HEK293 (cell line): ENCODE measurements around the gene ERCC1.

Experiments used
- CTCF ChIA-PET: fragments of 350-600 bp; formaldehyde crosslinking; extraction: SDS; loops from one replicate; lab custom pipeline; 2021; ENCODE audit warnings: antibody characterized with exemption; lab: Yijun Ruan, JAX
- POLR2A ChIA-PET: fragments of 300-600 bp; formaldehyde crosslinking; extraction: SDS; loops from one replicate; lab custom pipeline; 2020; ENCODE audit warnings: antibody characterized with exemption, inconsistent platforms; lab: Yijun Ruan, JAX
- H3K27ac ChIP-seq: fragments of 200-500 bp; sonication (Bioruptor generic); 2 replicates; pipeline ENCODE4 v1.5.1; 2014; ENCODE audit warnings: low read depth, low read length, control low read depth, inconsistent platforms; ENCODE audit errors: extremely low read depth
- H3K36me3 ChIP-seq, 2 experiments: fragments of 200-500 bp in 1 of 2; sonication (Bioruptor generic) in 1 of 2; 1 replicate in 1 of 2; 2 replicates in 1 of 2; pipeline ENCODE4 v1.5.1; 2014 to 2017; ENCODE audit warnings: inconsistent platforms in 2 of 2, low read length in 2 of 2; ENCODE audit not compliant: control insufficient read depth in 2 of 2, insufficient read depth in 1 of 2
- H3K4me1 ChIP-seq: fragments of 200-500 bp; sonication (Bioruptor generic); 2 replicates; pipeline ENCODE4 v1.5.1; 2014; ENCODE audit warnings: mild to moderate bottlenecking, low read length, inconsistent platforms; ENCODE audit not compliant: control insufficient read depth, insufficient read depth
- H3K4me3 ChIP-seq: 2 replicates; pipeline ENCODE4 v1.5.1; 2011; ENCODE audit warnings: low read depth, mild to moderate bottlenecking, control low read depth, low read length, moderate library complexity
- H3K9me3 ChIP-seq: fragments of 200-500 bp; sonication (Bioruptor generic); 2 replicates; pipeline ENCODE4 v1.5.1; 2014; ENCODE audit warnings: low read depth, low read length, inconsistent platforms; ENCODE audit not compliant: control insufficient read depth, insufficient read depth
- EGR2 ChIP-seq: fragments of 450-650 bp; formaldehyde crosslinking; IDR thresholded peaks from 2 replicates; pipeline ENCODE4 v1.5.1; 2016; ENCODE audit warnings: low read depth, missing biosample characterization, missing genetic modification characterization
- GLIS1 ChIP-seq: fragments of 450-650 bp; formaldehyde crosslinking; IDR thresholded peaks from 2 replicates; pipeline ENCODE4 v1.5.1; 2016; ENCODE audit warnings: missing biosample characterization, missing genetic modification characterization
- HOXA7 ChIP-seq: sonication (generic); formaldehyde crosslinking; IDR thresholded peaks from 2 replicates; pipeline ENCODE4 v1.8.1; 2022; ENCODE audit warnings: missing genetic modification reagents, borderline replicate concordance
- KLF1 ChIP-seq: fragments of 450-650 bp; formaldehyde crosslinking; IDR thresholded peaks from 2 replicates; pipeline ENCODE4 v1.5.1; 2016; ENCODE audit warnings: missing biosample characterization, missing genetic modification characterization
- PBX3 ChIP-seq: sonication (generic); formaldehyde crosslinking; IDR thresholded peaks from 2 replicates; pipeline ENCODE4 v1.8.1; 2022; ENCODE audit warnings: mild to moderate bottlenecking, moderate library complexity, missing genetic modification reagents
- PRDM1 ChIP-seq: fragments of 450-650 bp; formaldehyde crosslinking; IDR thresholded peaks from 2 replicates; pipeline ENCODE4; 2016; ENCODE audit warnings: missing biosample characterization, missing genetic modification characterization
- PRDM10 ChIP-seq: fragments of 450-650 bp; formaldehyde crosslinking; IDR thresholded peaks from 2 replicates; pipeline ENCODE4 v1.5.1; 2016; ENCODE audit warnings: missing biosample characterization, missing genetic modification characterization
- WT1 ChIP-seq: fragments of 450-650 bp; formaldehyde crosslinking; IDR thresholded peaks from 2 replicates; pipeline ENCODE4 v1.5.1; 2016; ENCODE audit warnings: missing biosample characterization, missing genetic modification characterization
- ZBTB17 ChIP-seq: fragments of 450-650 bp; formaldehyde crosslinking; IDR thresholded peaks from 2 replicates; pipeline ENCODE4 v1.5.1; 2016; ENCODE audit warnings: missing biosample characterization, missing genetic modification characterization
- ZBTB21 ChIP-seq: fragments of 450-650 bp; formaldehyde crosslinking; IDR thresholded peaks from 2 replicates; pipeline ENCODE4 v1.5.1; 2017; ENCODE audit warnings: missing biosample characterization, missing genetic modification characterization
- ZFHX2 ChIP-seq: fragments of 450-650 bp; formaldehyde crosslinking; conservative IDR thresholded peaks from 2 replicates; pipeline ENCODE4 v1.5.1; 2016; ENCODE audit warnings: missing biosample characterization, missing genetic modification characterization
- ZNF292 ChIP-seq: fragments of 450-650 bp; formaldehyde crosslinking; IDR thresholded peaks from 2 replicates; pipeline ENCODE4 v1.5.1; 2016; ENCODE audit warnings: low read depth, missing biosample characterization, missing genetic modification characterization, borderline replicate concordance
- ZNF416 ChIP-seq: fragments of 450-650 bp; formaldehyde crosslinking; IDR thresholded peaks from 2 replicates; pipeline ENCODE4 v1.5.1; 2016; ENCODE audit warnings: missing biosample characterization, missing genetic modification characterization
- ZNF473 ChIP-seq: fragments of 450-650 bp; formaldehyde crosslinking; IDR thresholded peaks from 2 replicates; pipeline ENCODE4 v1.5.1; 2017; ENCODE audit warnings: missing biosample characterization, missing genetic modification characterization
- ZNF623 ChIP-seq: fragments of 450-650 bp; formaldehyde crosslinking; IDR thresholded peaks from 2 replicates; pipeline ENCODE4 v1.5.1; 2016; ENCODE audit warnings: missing biosample characterization, missing genetic modification characterization
- ZNF692 ChIP-seq: fragments of 450-650 bp; formaldehyde crosslinking; IDR thresholded peaks from 2 replicates; pipeline ENCODE4 v1.5.1; 2016; ENCODE audit warnings: missing biosample characterization, missing genetic modification characterization
- ZNF791 ChIP-seq: fragments of 450-650 bp; formaldehyde crosslinking; IDR thresholded peaks from 2 replicates; pipeline ENCODE4 v1.5.1; 2016; ENCODE audit warnings: missing biosample characterization, missing genetic modification characterization
- ZNF843 ChIP-seq: fragments of 450-650 bp; formaldehyde crosslinking; IDR thresholded peaks from 2 replicates; pipeline ENCODE4 v1.5.1; 2016; ENCODE audit warnings: missing biosample characterization, missing genetic modification characterization
- ZSCAN16 ChIP-seq: fragments of 450-650 bp; formaldehyde crosslinking; IDR thresholded peaks from 2 replicates; pipeline ENCODE4 v1.5.1; 2016; ENCODE audit warnings: missing biosample characterization, missing genetic modification characterization

The ERCC1 gene

GRCh38 chr19:45382426-45382825, 41.3 kb downstream of the ERCC1 start:
- no peaks in the 10 kb centered on the region; a peak in 1 of 3 replicates for H3K36me3 ChIP-seq
- no peak overlapping the region for H3K4me3 ChIP-seq
- POLR2A ChIA-PET: no interaction called here
- no peak overlapping the region for H3K27ac ChIP-seq
- H3K4me1 ChIP-seq: no peaks in the 10 kb centered on the region
- TF ChIP-seq ZNF473 (tag by site-specific recombination) (no peak), ZBTB21 (tag by site-specific recombination) (no peak), ZNF843 (tag by site-specific recombination) (no peak), WT1 (no peak)
- TF ChIP-seq, all 188 proteins: peak for 0
- CTCF ChIA-PET: interaction anchor here (0.6 kb wide), 1 partner anchor 22 kb away, joined by 3 read pairs; no protein-coding TSS in a partner anchor
- H3K9me3 ChIP-seq: no peaks in the 10 kb centered on the region

GRCh38 chr19:45380107-45380506, 43.6 kb downstream of the ERCC1 start:
- H3K4me1 ChIP-seq: no peaks in the 10 kb centered on the region
- H3K27ac ChIP-seq: no peak overlapping the region
- no peaks in the 10 kb centered on the region for H3K9me3 ChIP-seq
- CTCF ChIA-PET: interaction anchor here (1.0 to 1.7 kb wide), 2 partner anchors 22 to 24 kb away, joined by 4 read pairs; no protein-coding TSS in a partner anchor
- no peaks in the 10 kb centered on the region; a peak in 1 of 3 replicates for H3K36me3 ChIP-seq
- POLR2A ChIA-PET: interaction anchor here (0.6 kb wide), 1 partner anchor 14 kb away, joined by 4 read pairs; no protein-coding TSS in a partner anchor
- no peak overlapping the region for H3K4me3 ChIP-seq
- TF ChIP-seq ZNF623 (no peak), ZFHX2 (tag by site-specific recombination) (peak; percentile 18; the same call in 1 of the 2 replicates), EGR2 (tag by site-specific recombination) (peak; percentile 50; the same call in 1 of the 2 replicates), PRDM10 (peak; percentile 85)
- TF ChIP-seq, all 188 proteins: peak for 3

GRCh38 chr19:45376045-45376724, 47.5 kb downstream of the ERCC1 start:
- H3K4me1 ChIP-seq: 0 out of 2 replicates have a peak, but pooled peaks cover 2% of the 10 kb centered on the region
- ChIA-PET POLR2A (interaction anchor here (0.7 to 1.2 kb wide), 5 partner anchors 24 to 198 kb away, joined by 3 to 4 read pairs (median 4); partner anchors contain the start of genes BLOC1S3 and TRAPPC6A), CTCF (interaction anchor here (0.6 to 1.2 kb wide), 4 partner anchors 24 to 1169 kb away, joined by 3 to 5 read pairs (median 3); partner anchors contain the start of gene SNRPD2)
- H3K27ac ChIP-seq: no peak overlapping the region
- H3K9me3 ChIP-seq: no peaks in the 10 kb centered on the region
- 0 out of 2 replicates have a peak, but pooled peaks have one; percentile 3 for TF ChIP-seq GLIS1 (tag by site-specific recombination)
- TF ChIP-seq PRDM1 (tag by site-specific recombination): peak; percentile 50; the same call in 1 of the 2 replicates
- no peak for TF ChIP-seq HOXA7 (CRISPR knock-in tag)
- no peaks in the 10 kb centered on the region; a peak in 1 of 3 replicates for H3K36me3 ChIP-seq
- H3K4me3 ChIP-seq: no peak overlapping the region

GRCh38 chr19:45370410-45371204, 53.1 kb downstream of the ERCC1 start, which contains the start of gene ERCC2:
Gene ERCC2, minus strand, starts transcription at chr19:45370573. Its CDS starts 33 bp downstream, at chr19:45370540.
- POLR2A ChIA-PET: interaction anchor here (0.6 to 1.5 kb wide), 4 partner anchors 108 to 332 kb away, joined by 3 to 5 read pairs (median 3); partner anchors contain the start of genes BLOC1S3, CLASRP and TRAPPC6A
- no peaks in the 10 kb centered on the region for H3K9me3 ChIP-seq
- TF ChIP-seq PBX3 (CRISPR knock-in tag): peak; percentile 99
- peak; percentile 99 for TF ChIP-seq ZBTB17 (tag by site-specific recombination)
- TF ChIP-seq ZNF292: no peak
- TF ChIP-seq ZNF416 (tag by site-specific recombination): no peak
- no peak for TF ChIP-seq ZSCAN16
- no peak for TF ChIP-seq ZNF791 (tag by site-specific recombination)
- TF ChIP-seq KLF1 (tag by site-specific recombination): peak; percentile 11; the same call in 1 of the 2 replicates
- 0 out of 2 replicates have a peak, but pooled peaks have one; percentile 29 for TF ChIP-seq ZNF692 (tag by site-specific recombination)

More at GRCh38 chr19:45370410-45371204, 53.1 kb downstream of the ERCC1 start, which contains the start of gene ERCC2:
- H3K36me3 ChIP-seq: peaks cover 21 to 22% of the 10 kb centered on the region in 2 experiments; a peak in 2 of 3 replicates
- CTCF ChIA-PET: interaction anchor here (0.6 to 1.4 kb wide), 5 partner anchors 29 to 327 kb away, joined by 3 to 8 read pairs (median 5); no protein-coding TSS in a partner anchor
- H3K4me3 ChIP-seq: peak within 1 kb of the TSS; percentile 77
- peak within 1 kb of the TSS; percentile 82 for H3K27ac ChIP-seq
- H3K4me1 ChIP-seq: 0 out of 2 replicates have a peak, but pooled peaks cover 2% of the 10 kb centered on the region
